HG03064 (cell line): Measurements from ENCODE around the gene SYCE1.
"Not testable (repeated sequence)": the region's sequence is repeated elsewhere in the genome, so short reads cannot be mapped to it uniquely, and the experiment has no call there.

Experiments used
- ATAC-seq: cut with Tn5 transposase; IDR thresholded peaks from one replicate; pipeline ENCODE4 v1.9.1; 2021; ENCODE audit warnings: low read depth; ENCODE audit not compliant: unreplicated experiment

Gene SYCE1

DNA sequence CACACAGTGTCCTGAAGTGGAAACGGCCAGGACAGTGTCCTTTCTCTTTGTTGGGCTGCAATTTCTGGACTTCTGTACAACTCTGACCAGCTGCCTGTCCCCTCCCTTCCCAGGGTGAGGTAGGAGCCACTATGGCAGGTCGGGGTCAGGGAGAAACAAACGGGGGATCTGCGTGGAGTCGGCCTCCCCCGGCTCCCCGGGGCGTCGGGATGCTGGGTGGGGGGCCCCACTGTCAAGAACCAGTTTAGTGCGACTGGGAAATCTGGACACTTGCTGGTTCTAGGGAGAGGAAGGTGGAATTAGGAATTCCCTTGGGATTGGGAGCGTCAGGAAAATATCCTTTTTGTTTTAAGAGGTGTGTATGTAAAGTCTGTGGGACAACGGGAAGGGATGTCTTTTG lies 567 bp downstream of the SYCE1 start:
- ATAC-seq = no peak

DNA sequence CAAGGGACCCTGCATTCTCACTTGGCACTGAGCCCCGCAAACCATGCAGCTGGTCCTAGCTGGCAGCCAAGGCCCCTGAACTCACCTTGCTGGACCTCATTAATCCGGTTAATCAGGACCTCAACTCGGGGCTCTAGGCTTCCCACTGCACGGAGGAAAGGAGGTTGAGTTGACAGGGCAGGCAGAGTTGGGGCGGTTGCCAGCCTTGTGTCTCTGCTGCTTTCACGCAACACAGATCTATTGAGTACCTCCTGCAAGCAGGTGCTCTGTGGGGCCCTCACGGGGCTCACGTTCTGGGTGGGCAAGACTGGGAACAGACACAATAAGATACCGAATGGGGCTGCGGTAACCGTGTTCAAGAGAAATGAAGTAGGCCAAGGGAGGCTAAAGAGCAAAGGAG lies 6.2 kb downstream of the SYCE1 start:
- no peak for ATAC-seq

DNA sequence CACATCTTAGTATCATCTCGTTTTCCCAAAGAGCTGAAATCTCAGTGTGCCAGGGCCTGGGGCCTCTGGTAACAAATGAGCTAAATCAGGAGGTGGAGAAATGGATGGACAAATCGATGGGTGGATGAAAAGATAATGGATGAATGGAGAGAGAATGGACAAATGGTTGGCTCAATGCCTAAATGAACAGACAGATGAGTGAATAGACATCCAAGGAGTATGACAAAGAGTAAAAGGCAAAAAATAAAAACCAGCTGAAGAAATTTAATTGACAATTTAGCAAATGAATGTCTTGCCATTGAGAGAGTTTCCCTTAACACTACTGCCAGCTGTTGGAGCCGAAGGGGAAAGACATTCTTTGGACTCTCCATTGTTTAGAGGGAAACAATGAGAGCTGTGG lies 8.0 kb downstream of the SYCE1 start:
- ATAC-seq = no peak

DNA sequence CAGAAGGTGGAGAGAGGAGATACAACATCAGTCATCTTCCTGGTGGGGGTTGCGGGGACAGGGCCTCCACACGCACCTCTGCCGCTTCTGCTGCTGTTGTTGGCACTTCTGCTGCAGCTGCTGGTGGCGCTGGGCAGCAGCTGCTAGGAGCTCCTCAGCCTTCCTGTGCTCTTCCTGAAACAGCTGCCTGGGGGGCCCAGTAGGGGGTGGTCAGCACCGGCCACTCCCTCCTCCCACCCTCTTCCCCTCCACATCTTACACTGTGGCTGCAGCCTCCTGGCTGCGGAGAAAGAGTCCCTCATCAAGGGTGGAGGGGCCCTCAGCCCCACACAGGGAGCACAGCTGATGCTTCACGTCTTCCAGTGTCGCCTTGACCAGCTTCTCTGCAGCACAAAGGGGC lies 9.9 kb downstream of the SYCE1 start:
- ATAC-seq = no peak

DNA sequence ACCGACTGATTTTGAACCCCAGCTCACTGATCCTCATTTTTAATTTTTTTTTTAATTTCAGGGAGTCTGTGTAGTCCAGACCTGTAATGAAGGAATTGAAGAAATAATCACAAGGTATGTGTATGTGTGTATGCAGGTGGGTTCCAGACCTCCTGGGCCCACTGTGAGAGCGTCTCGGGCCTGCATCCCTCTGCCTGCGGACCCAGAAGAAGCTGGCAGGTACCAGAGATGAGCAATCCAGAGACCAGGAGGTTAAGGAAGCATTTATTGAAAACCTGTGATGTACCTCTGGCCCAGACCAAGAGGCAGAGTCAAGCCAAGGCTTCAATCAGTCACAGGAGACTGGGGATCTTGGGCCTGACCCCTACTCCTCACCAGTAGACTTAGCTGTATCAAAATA lies 10.8 kb downstream of the SYCE1 start:
- no peak for ATAC-seq

DNA sequence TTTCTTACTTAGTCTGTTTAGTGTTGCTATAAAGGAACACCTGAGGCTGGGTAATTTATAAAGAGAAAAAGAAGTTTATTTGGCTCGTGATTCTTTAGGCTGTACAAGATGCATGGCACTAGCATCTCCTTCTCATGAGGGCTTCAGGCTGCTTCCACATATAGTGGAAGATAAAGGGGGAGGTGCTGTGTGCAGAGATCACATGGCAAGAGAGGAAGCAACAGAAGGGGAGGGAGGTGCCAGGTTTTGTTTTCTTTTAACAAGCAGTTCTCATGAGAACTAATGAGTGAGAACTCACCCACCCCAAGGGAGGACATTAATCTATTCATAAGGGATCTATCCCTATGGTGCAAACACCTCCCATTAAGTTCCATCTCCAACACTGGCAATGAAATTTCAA lies 20.9 kb downstream of the SYCE1 start:
- no peak for ATAC-seq

DNA sequence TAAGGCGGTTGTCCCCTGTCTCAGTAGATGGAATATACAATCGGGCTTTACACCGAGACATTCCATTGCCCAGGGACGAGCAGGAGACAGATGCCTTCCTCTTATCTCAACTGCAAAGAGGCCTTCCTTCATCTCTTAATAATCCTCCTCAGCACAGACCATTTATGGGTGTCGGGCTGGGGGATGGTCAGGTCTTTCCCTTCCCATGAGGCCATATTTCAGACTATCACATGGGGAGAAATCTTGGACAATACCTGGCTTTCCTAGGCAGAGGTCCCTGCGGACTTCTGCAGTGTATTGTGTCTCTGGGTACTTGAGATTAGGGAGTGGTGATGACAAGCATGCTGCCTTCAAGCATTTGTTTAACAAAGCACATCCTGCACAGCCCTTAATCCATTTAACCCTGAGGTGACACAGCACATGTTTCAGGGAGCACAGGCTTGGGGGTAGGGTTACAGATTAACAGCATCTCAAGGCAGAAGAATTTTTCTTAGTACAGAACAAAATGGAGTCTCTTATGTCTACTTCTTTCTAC lies 23.9 kb downstream of the SYCE1 start:
- not testable (repeated sequence) for ATAC-seq

DNA sequence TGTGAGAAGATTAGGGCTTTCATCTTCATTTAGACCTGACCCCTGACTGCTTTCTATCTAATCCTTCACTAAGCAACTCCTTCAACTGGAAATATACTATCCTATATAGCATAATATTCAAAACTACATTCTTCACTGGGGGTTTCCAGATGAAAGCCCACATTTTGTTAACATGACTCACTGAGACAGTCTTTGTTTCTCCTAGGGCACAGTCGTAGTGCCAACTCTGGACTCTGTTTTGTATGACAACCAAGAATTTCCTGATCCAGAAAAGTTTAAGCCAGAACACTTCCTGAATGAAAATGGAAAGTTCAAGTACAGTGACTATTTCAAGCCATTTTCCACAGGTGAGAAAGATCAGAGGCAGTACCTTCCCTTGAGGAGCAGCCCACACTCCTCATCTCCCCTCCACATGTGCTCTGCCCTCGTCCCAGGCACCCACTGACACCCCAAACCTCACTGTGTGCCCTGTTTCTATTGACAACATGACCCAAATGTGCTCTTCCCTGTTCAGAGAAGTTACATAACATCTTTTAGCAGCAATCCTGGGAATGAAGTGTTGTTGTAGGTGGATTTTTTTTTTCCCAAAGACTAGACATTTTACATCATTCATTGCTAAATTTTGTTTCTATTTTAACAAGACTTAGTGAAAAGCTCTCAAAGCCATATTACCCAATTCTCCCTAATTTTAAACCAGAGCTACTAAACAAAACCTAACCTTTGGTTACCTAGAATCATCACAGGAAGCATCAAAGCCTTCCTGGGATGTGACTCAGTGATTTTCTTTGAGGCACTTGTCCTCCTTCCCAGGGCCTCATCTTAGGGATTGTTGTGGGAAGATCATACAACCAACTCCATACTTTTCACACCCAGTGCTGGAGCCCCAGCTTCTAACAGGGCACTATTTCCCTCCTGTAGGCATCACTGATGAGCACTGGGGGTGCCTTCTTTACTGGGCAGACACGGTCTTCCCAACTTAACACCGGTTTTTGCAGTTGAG lies 27.5 kb downstream of the SYCE1 start:
- no peak for ATAC-seq

DNA sequence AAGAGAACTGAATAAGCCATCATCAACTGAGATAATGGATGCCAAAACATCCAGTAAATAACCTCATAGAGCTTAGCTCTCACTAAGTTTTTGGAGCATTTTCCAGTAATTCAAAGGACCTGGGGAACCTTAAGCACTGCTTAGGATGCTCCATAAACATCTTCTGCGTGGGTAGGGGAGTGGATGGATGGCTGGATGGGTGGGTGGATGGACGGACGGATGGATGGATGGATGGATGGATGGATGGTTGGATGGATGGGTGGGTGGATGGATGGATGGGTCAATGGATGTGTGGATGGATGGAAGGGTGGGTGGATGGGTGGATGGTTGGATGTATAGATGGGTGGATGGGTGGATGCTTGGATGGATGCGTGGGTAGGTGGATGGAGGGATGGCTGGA lies 29.2 kb downstream of the SYCE1 start:
- no peak for ATAC-seq

DNA sequence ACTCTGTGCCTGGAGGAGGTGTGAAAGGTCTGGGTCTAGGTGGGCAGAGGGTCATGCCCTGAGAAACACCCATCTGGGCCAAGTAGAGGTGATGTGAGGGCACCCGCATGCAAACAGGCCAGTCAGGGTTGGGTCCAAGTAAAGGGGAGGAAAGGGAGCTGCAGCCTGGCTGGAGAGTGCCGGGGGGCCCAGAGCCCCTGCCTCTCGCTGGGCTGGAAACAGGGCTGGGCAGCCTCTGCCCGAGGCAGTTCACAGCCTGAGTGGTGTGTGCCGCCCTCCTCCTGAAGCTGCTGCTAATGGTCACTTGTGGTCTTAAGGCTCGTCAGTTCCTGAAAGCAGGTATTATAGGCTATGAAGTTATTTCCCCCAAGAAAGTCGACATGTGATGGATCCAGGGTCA lies 31.0 kb downstream of the SYCE1 start:
- ATAC-seq = no peak

DNA sequence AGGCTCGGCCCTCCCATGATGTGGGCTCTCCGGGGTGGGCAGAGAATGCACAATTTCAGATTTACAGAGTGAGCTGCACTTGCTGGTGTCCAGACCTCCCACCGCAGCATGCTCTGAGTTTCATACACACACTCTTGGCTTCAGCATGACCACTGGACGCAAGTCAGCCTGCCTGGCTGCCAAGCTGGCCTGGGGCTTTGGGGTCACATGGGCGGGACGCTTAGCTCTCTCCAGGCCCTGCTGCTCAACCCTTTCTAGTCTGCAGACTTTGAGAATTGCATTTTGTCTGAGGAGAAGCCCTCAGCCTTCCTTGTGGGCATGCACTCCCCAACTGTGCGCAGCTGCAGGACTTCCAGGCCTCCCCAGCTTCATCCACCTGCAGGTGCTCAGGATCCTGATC lies 32.5 kb downstream of the SYCE1 start:
- no peak for ATAC-seq

DNA sequence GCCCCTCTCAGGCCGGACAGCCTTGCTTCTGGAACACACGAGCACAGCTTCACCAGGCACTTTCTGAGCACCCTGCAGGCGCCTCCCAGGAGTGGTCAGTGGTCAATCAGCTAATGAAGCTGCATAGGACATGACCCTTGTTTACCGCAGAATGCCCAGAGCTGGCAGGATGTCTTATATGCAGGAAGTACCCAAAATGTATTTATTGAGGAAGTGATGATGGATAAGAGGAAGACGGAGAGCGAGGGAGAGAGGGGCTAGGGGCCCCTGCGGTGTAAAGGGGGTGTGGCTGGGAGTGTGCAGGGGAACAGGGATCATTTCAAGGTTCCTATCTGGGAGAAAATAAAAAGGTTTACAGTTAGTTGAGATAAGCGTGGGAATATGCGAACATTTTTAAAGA lies 34.9 kb downstream of the SYCE1 start:
- no peak for ATAC-seq

DNA sequence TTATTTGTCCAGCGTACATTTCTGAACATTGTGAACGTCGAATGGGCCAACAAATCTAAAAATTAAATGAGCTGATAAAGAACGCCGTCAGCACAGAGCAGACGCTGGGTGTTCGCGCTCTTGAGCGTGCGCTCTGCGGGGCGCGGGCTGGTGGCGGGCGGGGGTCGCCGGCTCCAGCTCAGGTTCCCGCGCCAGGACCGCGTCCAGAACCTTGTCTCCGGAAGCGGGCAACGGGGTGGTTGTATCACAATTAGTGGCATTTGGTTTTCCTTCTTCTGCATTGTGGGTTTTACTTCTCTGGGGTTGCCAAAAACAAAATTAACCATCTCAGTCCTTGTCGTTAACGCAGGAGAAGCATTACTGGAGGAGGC lies 35.8 kb downstream of the SYCE1 start:
- no peak for ATAC-seq

DNA sequence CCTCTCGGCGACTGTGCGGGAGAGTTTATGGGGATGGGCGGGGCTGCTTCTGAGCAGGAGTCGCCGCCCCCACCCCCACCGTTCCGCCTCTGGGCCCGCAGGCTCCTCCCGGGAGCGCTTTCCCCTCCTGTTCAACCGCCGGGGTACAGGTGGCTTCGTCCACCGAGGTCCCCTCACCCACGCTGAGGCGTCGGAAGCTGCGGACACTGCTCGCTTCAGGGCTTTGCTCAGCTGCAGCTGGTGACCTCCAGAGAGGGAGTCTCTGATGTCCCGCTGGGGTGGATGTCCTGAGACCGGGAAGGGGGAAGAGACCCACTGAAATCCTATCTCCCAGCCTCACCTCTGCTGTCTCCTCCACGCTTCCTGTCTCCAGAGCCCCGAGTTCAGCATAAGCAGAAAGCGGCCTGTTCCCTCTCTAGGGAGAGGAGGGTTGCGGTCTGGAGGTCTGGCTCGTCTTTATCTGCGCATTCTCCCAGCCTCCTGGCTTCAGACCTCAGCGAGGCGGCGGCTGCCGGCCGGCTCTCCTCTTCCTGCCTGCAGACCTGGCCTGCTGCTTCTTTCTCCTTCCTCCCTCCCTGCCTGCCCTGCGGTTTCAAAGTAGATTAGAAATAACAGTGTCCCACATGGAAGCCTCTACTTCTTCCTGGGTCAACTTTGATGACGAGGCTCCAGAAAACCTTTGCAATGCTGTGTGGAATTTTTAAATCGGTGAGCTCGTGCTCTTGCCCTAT lies 36.4 kb downstream of the SYCE1 start:
- ATAC-seq = no peak

DNA sequence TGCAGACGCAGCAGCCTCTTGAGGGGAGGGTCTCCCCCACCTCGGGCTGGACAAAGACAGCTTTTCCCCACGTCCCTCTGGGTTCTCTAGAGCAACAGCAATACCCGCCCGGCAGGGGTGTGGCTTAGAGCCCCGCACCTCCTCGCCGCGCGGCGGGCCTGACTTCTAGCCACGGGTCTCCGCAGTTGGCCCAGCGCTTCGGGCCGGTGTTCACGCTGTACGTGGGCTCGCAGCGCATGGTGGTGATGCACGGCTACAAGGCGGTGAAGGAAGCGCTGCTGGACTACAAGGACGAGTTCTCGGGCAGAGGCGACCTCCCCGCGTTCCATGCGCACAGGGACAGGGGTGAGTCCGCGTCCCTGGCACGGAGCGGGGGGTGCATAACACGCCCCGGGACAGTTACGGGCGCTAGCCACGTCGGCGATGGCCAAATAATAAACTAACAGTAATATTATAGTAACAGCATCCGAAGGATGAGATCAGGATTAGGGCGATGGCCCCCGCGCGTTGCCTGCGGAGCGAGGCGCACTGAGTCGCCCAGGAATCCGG lies 37.0 kb downstream of the SYCE1 start:
- ATAC-seq = no peak

DNA sequence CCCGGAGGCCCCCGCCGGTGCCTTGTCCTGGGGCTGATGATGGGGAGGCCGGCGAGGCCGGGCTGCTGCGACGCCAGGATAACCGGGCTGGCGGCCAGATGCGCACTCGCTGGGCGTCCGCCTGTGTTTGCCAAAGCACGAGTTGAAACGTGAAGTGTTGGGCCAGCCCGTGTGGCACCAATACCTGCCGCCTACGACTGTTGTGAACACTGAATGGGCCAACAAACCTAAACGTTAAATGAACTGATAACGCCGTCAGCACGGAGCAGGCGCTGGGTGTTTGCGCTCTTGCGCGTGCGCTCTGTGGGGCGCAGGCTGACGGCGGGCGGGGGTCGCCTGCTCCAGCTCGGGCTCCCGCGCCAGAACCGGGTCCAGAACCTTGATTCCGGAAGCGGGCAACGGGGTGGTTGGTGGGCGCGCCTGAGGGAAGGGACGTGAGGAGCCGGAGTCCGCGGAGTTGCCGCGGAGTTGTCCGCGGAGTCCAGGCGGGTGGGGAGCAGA lies 37.6 kb downstream of the SYCE1 start:
- ATAC-seq = no peak

DNA sequence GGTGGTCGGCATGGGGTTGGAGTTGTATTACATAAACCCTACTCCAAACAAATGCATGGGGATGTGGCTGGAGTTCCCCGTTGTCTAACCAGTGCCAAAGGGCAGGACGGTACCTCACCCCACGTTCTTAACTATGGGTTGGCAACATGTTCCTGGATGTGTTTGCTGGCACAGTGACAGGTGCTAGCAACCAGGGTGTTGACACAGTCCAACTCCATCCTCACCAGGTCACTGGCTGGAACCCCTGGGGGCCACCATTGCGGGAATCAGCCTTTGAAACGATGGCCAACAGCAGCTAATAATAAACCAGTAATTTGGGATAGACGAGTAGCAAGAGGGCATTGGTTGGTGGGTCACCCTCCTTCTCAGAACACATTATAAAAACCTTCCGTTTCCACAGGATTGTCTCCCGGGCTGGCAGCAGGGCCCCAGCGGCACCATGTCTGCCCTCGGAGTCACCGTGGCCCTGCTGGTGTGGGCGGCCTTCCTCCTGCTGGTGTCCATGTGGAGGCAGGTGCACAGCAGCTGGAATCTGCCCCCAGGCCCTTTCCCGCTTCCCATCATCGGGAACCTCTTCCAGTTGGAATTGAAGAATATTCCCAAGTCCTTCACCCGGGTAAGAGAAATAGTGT lies 38.3 kb downstream of the SYCE1 start, which contains the start of gene CYP2E1:
Gene CYP2E1, plus strand, starts transcription at position 407 of the 632 bp plus-strand sequence. Its CDS starts 33 bp downstream, at position 440.
- no peak for ATAC-seq

DNA sequence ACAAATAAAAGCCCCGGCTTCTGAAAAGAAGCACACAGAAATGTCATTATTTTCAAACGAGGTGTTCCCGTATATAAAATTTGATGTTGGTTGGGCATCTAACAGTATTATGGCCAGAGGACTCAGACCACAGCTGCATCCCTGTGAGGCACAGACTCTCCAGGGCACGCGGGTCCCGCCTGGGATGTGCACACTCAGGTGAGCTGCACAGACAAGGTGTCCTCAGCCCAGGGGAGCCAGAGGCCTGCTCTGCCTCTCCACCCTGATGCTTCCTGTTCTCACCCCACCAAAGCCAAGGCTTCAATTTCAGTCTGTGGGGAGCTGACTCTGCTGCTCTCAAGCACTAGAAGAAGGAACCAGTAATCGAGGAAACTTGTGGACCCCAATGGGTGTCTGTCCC lies 39.9 kb downstream of the SYCE1 start:
- no peak for ATAC-seq

DNA sequence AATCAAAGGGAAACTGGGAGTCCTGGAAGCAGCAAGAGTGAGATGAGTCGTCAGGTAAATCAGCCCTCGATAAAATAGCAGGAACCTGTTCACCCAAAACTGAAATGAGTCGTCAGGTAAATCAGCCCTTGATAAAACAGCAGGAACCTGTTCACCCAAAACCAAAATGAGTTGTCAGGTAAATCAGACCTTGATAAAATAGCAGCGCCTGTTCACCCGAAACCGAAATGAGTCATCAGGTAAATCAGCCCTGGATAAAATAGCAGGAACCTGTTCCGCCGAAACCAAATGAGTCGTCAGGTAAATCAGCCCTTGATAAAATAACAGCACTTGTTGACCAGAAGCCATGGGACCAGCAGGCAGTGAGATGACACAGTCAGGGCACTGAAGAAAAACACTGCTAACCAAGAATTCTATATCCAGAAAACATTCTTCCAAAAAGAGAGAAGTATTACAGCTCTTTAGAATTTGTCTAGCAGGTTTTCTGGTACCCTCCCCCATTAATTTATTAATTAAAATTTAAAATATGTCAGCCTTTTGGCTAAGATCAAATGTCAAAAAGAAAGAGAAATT lies 41.7 kb downstream of the SYCE1 start:
- no peak for ATAC-seq

DNA sequence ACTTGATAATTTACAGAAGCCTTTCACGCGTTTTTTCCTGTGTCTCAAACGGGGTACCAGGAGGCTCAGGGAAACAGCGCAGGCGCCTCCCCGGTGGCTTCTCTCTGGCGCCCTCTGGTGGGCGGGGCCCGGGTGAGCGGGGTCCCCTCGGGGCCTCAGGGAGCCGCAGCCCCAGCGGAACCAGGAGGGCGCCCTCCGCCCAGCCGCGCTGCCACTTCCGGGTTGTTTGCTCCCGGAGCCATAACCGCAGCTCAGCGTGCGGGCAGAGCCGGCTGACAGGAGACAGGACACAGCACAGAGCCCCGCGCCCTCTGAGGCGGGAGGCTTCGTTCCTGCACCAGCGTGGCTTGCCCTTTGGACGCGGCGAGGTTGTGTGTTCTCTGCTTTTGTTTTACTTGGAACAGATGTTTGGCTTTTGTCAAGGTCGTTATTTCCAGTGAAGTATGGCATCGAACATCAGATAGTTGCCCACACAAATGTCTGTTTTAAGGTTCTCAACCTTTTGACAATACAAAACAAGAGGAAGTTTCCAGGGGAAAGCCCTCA lies 45.1 kb downstream of the SYCE1 start:
- peak; percentile 94 for ATAC-seq
